Type B pancreatic cell (in vitro differentiated cells): ENCODE data around the gene MYCBP2. TPM values are rescaled to one million over a fixed set of nuclear protein-coding genes. Genes with fewer than 3 reads are reported as not detected.
A peak's percentile ranks its signal among the peaks of the same experiment; 100 is the strongest.

Experiments
- DNase-seq: peaks from one replicate; pipeline ENCODE4 v3.0.0; 2021; ENCODE audit warnings: mixed read lengths; ENCODE audit not compliant: unreplicated experiment; ENCODE audit errors: extremely low spot score
- H3K27ac Mint-ChIP-seq: 2 replicates; pipeline ENCODE4 v1.8.0; 2021; ENCODE audit warnings: mild to moderate bottlenecking, mixed read lengths
- H3K27me3 Mint-ChIP-seq: 2 replicates; pipeline ENCODE4 v1.8.0; 2021; ENCODE audit warnings: mixed read lengths
- H3K36me3 Mint-ChIP-seq: 2 replicates; pipeline ENCODE4 v1.8.0; 2021; ENCODE audit warnings: mixed read lengths
- H3K4me1 Mint-ChIP-seq: one replicate; pipeline ENCODE4 v1.8.0; 2021; ENCODE audit warnings: mixed read lengths; ENCODE audit not compliant: unreplicated experiment
- H3K4me3 Mint-ChIP-seq: 2 replicates; pipeline ENCODE4 v1.8.0; 2021; ENCODE audit warnings: mild to moderate bottlenecking, mixed read lengths
- H3K9me3 Mint-ChIP-seq: 2 replicates; pipeline ENCODE4 v1.8.0; 2021; ENCODE audit warnings: mixed read lengths
- total RNA-seq: library from RNA; stranded (reverse); gene quantifications from 2 replicates; pipeline ENCODE4 v1.2.1, GENCODE V29; 2021; ENCODE audit warnings: low replicate concordance
- TF ChIP-seq, protein P1 (sequence below): fragments of 200-600 bp; sonication (generic); conservative IDR thresholded peaks from 2 replicates; pipeline ENCODE4 v1.5.0; 2021; ENCODE audit warnings: antibody characterized with exemption, mild to moderate bottlenecking

MYCBP2 gene
- total RNA-seq, 1 donor from 2014 or later = 71.7 TPM

DNA sequence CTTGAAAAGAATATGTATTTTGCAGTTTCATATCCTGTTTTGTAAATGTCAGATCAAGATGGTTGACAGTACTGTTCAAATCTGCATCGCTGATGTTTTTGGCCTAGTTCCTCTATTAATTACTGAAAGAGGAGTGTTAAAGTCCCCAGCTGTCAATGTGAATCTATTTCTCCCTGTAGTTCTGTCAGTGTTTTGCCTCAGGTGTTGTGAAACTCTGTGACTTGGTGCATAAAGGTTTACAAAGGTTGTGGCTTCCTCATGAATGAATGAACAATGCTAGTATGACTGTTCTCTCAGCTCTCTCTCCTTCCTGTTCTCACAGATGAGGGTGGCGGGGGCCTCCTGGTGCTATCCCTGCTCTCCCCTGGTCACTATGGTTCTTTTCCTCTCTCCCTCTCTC, 142.4 kb downstream of the MYCBP2 start:
- no peaks in the 10 kb centered on the region for H3K9me3 Mint-ChIP-seq
- H3K4me3 Mint-ChIP-seq = no peak overlapping the region
- no peaks in the 10 kb centered on the region for H3K4me1 Mint-ChIP-seq
- no peaks in the 10 kb centered on the region for H3K27me3 Mint-ChIP-seq
- no peak overlapping the region for H3K27ac Mint-ChIP-seq
- H3K36me3 Mint-ChIP-seq = peaks cover 48% of the 10 kb centered on the region
- no peak for DNase-seq
- TF ChIP-seq, protein P1, sequence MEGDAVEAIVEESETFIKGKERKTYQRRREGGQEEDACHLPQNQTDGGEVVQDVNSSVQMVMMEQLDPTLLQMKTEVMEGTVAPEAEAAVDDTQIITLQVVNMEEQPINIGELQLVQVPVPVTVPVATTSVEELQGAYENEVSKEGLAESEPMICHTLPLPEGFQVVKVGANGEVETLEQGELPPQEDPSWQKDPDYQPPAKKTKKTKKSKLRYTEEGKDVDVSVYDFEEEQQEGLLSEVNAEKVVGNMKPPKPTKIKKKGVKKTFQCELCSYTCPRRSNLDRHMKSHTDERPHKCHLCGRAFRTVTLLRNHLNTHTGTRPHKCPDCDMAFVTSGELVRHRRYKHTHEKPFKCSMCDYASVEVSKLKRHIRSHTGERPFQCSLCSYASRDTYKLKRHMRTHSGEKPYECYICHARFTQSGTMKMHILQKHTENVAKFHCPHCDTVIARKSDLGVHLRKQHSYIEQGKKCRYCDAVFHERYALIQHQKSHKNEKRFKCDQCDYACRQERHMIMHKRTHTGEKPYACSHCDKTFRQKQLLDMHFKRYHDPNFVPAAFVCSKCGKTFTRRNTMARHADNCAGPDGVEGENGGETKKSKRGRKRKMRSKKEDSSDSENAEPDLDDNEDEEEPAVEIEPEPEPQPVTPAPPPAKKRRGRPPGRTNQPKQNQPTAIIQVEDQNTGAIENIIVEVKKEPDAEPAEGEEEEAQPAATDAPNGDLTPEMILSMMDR = no peak

DNA sequence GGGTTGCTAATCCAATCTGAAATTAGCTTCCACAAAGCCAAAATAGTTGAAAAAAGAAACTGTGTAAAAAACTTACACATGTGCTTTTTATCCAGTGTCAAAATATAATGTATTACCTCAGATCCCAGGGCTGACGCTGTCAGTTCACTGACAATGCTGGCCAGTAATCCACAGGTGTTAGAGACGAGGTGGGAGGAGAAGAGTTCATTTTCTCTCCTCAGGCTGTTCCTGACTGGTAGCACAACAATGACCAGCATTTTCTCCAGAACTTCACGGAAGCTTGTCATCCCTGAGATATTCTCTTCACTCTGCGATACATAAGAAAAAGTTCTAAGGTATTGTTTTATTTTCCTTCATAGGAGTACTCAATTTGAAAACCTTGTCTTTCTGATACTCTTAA, 146.9 kb downstream of the MYCBP2 start:
- H3K4me1 Mint-ChIP-seq = no peaks in the 10 kb centered on the region
- no peak overlapping the region for H3K4me3 Mint-ChIP-seq
- no peak for DNase-seq
- no peaks in the 10 kb centered on the region for H3K27me3 Mint-ChIP-seq
- H3K27ac Mint-ChIP-seq = peak overlapping the region; percentile 25
- peaks cover 52% of the 10 kb centered on the region for H3K36me3 Mint-ChIP-seq
- no peaks in the 10 kb centered on the region for H3K9me3 Mint-ChIP-seq
- TF ChIP-seq, protein P1 = no peak

DNA sequence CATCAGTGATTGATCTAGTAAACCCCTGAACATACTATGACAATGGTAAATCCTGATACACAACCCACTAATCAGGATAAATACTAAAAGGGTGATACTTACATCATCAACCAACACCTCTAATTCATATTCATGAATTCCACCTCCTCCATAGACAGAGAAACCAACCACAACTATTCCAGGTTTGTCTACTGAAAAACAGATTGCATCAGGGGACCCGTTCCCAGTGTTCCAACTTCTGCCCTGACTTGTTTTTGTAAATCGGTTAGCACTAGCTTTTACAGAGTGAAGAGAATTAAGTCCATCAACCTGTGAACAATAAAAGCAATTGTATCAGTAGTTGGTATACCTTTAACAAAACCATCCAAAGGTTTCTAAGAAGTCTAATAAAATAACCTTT, 149.2 kb downstream of the MYCBP2 start:
- Mint-ChIP-seq H3K27ac (no peak overlapping the region), H3K4me1 (no peaks in the 10 kb centered on the region), H3K27me3 (no peaks in the 10 kb centered on the region), H3K4me3 (no peak overlapping the region), H3K9me3 (no peaks in the 10 kb centered on the region), H3K36me3 (peaks cover 41% of the 10 kb centered on the region)
- DNase-seq = no peak
- TF ChIP-seq, protein P1 = no peak

DNA sequence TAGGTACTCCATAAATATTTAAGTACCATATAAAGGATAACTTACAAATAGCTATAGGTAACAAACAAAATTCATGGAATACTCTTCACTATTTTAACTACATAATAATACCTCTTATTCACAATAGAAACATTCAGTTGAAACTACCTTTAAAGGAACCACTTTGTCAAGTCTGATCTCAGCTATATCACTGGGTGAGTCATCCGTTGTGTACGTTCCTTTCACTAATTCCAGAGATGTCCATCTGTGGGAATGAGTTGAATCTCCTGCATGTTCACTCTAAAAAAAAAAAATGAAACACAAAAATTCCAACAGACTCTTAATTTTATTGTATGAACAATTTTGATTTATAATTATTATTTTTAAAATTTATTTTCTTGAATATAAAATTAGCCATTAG, 150.5 kb downstream of the MYCBP2 start:
- H3K4me1 Mint-ChIP-seq = no peaks in the 10 kb centered on the region
- TF ChIP-seq, protein P1 = no peak
- no peak for DNase-seq
- no peaks in the 10 kb centered on the region for H3K9me3 Mint-ChIP-seq
- H3K27ac Mint-ChIP-seq = no peak overlapping the region
- H3K27me3 Mint-ChIP-seq = no peaks in the 10 kb centered on the region
- H3K4me3 Mint-ChIP-seq = no peak overlapping the region
- H3K36me3 Mint-ChIP-seq = peaks cover 38% of the 10 kb centered on the region

DNA sequence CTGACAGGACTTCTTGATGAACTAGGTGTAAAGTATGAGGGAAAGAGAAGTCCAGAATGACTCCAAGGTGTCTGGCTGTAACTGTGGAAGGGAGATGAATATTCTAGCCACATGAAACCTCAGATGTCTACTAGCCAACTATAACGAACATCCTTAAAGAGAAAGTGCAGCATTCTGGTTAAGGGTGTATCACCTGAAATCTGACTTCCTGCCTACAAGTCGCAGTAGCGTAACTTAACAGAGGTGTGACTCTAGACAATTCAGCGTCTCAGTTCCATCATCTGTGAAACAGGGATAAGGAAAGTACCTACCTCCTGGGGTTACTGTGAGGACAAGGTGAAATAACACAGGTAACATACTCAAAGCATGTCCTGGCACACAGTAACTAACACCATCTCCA, 154.2 kb downstream of the MYCBP2 start:
- no peak for DNase-seq
- TF ChIP-seq, protein P1 = no peak
- Mint-ChIP-seq H3K9me3 (no peaks in the 10 kb centered on the region), H3K27ac (no peak overlapping the region), H3K4me3 (no peak overlapping the region), H3K4me1 (no peaks in the 10 kb centered on the region), H3K36me3 (peaks cover 22% of the 10 kb centered on the region), H3K27me3 (no peaks in the 10 kb centered on the region)

DNA sequence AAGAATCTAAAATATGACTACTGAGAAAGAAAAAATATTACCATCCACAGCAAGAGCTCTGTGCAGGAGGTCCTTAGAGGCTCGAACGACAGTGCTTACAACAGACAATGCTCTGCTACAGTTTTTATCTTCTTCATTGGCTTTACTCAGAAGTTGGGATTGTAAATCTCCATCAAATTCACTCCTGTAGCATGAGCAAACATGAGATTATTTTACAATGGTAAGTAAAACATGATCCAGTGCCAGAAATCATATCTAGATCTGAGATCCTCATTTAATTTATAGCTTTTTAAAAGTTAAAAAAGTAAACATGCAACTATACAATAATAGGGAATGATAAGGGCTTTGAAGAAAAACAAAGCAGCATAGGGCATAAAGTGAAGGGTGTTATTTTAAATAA, 155.4 kb downstream of the MYCBP2 start:
- Mint-ChIP-seq H3K27me3 (no peaks in the 10 kb centered on the region), H3K36me3 (peaks cover 24% of the 10 kb centered on the region), H3K27ac (no peak overlapping the region), H3K9me3 (no peaks in the 10 kb centered on the region), H3K4me1 (no peaks in the 10 kb centered on the region), H3K4me3 (no peak overlapping the region)
- DNase-seq = no peak
- TF ChIP-seq, protein P1 = no peak
